HG03439 (cell line): ENCODE measurements around the gene EHMT1.

Experiments used
- ATAC-seq: cut with Tn5 transposase; IDR thresholded peaks from one replicate; pipeline ENCODE4 v1.9.1; 2021; ENCODE audit warnings: mild to moderate bottlenecking, moderate library complexity; ENCODE audit not compliant: unreplicated experiment

The EHMT1 gene

GRCh38 chr9:137817236-137818200, 198.7 kb downstream of the EHMT1 start:
- no peak for ATAC-seq

GRCh38 chr9:137818286-137818685, 199.5 kb downstream of the EHMT1 start:
- no peak for ATAC-seq

GRCh38 chr9:137820161-137820855, 201.5 kb downstream of the EHMT1 start:
- no peak for ATAC-seq

GRCh38 chr9:137823986-137824771, 205.4 kb downstream of the EHMT1 start:
- ATAC-seq, result no peak

- ATAC-seq, result no peak
Observed at GRCh38 chr9:137825324-137825989, 206.7 kb downstream of the EHMT1 start.

GRCh38 chr9:137827908-137828526, 209.2 kb downstream of the EHMT1 start:
- no peak for ATAC-seq

GRCh38 chr9:137828527-137829259, 209.9 kb downstream of the EHMT1 start:
- ATAC-seq, result no peak

- ATAC-seq, result no peak
Observed at GRCh38 chr9:137829260-137829996, 210.6 kb downstream of the EHMT1 start.

- no peak for ATAC-seq
Observed at GRCh38 chr9:137832191-137832700, 213.4 kb downstream of the EHMT1 start.

GRCh38 chr9:137832830-137833590, 214.2 kb downstream of the EHMT1 start:
- no peak for ATAC-seq

GRCh38 chr9:137833721-137834613, 215.2 kb downstream of the EHMT1 start:
- ATAC-seq, result no peak

GRCh38 chr9:137834846-137835546, 216.2 kb downstream of the EHMT1 start:
- ATAC-seq, result no peak

- ATAC-seq, result no peak
Observed at GRCh38 chr9:137836151-137836830, 217.5 kb downstream of the EHMT1 start.

- no peak for ATAC-seq
Observed at GRCh38 chr9:137836831-137837241, 218.0 kb downstream of the EHMT1 start.

GRCh38 chr9:137837345-137838278, 218.8 kb downstream of the EHMT1 start:
- ATAC-seq, result no peak
